Measurements from ENCODE around the gene RNF215.

RNF215 gene

GRCh38 chr22:30333707-30334087 is 53.5 kb downstream of the RNF215 start:
- WGBS (ENCODE audit: insufficient coverage, insufficient read length) = no CpG with 5 or more reads among the region's 3 CpGs
- H3K36me3 ChIP-seq (ENCODE audit: control insufficient read depth, insufficient read depth, low read length) = peaks cover 41% of the 10 kb centered on the region
- H3K27ac ChIP-seq (ENCODE audit: low read length) = no peak overlapping the region
- no peaks in the 10 kb centered on the region for H3K9me3 ChIP-seq (ENCODE audit: control insufficient read depth, insufficient read depth, low read length)
- DNase-seq (ENCODE audit: low read depth, low spot score) = no peak
- H3K27me3 ChIP-seq (ENCODE audit: control insufficient read depth, insufficient read depth, low read length) = no peaks in the 10 kb centered on the region
- no peaks in the 10 kb centered on the region for H3K4me1 ChIP-seq (ENCODE audit: control insufficient read depth, insufficient read depth, low read length)
- H3K4me3 ChIP-seq (ENCODE audit: low read length) = no peak overlapping the region

GRCh38 chr22:30332994-30333706 is 54.1 kb downstream of the RNF215 start:
- WGBS (ENCODE audit: insufficient coverage, insufficient read length) = no CpG with 5 or more reads among the region's 2 CpGs
- no peaks in the 10 kb centered on the region for H3K4me1 ChIP-seq (ENCODE audit: control insufficient read depth, insufficient read depth, low read length)
- no peak for DNase-seq (ENCODE audit: low read depth, low spot score)
- H3K9me3 ChIP-seq (ENCODE audit: control insufficient read depth, insufficient read depth, low read length) = no peaks in the 10 kb centered on the region
- H3K27ac ChIP-seq (ENCODE audit: low read length) = no peak overlapping the region
- H3K36me3 ChIP-seq (ENCODE audit: control insufficient read depth, insufficient read depth, low read length) = peaks cover 38% of the 10 kb centered on the region
- no peak overlapping the region for H3K4me3 ChIP-seq (ENCODE audit: low read length)
- no peaks in the 10 kb centered on the region for H3K27me3 ChIP-seq (ENCODE audit: control insufficient read depth, insufficient read depth, low read length)

GRCh38 chr22:30332551-30332950 is 54.7 kb downstream of the RNF215 start:
- Histone ChIP-seq H3K9me3 (ENCODE audit: control insufficient read depth, insufficient read depth, low read length) (no peaks in the 10 kb centered on the region), H3K36me3 (ENCODE audit: control insufficient read depth, insufficient read depth, low read length) (peaks cover 33% of the 10 kb centered on the region), H3K4me3 (ENCODE audit: low read length) (no peak overlapping the region), H3K27ac (ENCODE audit: low read length) (no peak overlapping the region), H3K4me1 (ENCODE audit: control insufficient read depth, insufficient read depth, low read length) (no peaks in the 10 kb centered on the region), H3K27me3 (ENCODE audit: control insufficient read depth, insufficient read depth, low read length) (no peaks in the 10 kb centered on the region)
- no CpG with 5 or more reads among the region's 5 CpGs for WGBS (ENCODE audit: insufficient coverage, insufficient read length)
- DNase-seq (ENCODE audit: low read depth, low spot score) = no peak

Data from iPS DF 6.9 (cell line).